ENCODE measurements around the gene HOXB5.

The HOXB5 gene

GRCh38 chr17:48601539-48602425 is 8.2 kb upstream of the HOXB5 start:
- no peak for DNase-seq (ENCODE audit: low spot score)

- DNase-seq (ENCODE audit: low spot score): no peak
Observed at GRCh38 chr17:48601207-48601538, 7.6 kb upstream of the HOXB5 start.

DNA sequence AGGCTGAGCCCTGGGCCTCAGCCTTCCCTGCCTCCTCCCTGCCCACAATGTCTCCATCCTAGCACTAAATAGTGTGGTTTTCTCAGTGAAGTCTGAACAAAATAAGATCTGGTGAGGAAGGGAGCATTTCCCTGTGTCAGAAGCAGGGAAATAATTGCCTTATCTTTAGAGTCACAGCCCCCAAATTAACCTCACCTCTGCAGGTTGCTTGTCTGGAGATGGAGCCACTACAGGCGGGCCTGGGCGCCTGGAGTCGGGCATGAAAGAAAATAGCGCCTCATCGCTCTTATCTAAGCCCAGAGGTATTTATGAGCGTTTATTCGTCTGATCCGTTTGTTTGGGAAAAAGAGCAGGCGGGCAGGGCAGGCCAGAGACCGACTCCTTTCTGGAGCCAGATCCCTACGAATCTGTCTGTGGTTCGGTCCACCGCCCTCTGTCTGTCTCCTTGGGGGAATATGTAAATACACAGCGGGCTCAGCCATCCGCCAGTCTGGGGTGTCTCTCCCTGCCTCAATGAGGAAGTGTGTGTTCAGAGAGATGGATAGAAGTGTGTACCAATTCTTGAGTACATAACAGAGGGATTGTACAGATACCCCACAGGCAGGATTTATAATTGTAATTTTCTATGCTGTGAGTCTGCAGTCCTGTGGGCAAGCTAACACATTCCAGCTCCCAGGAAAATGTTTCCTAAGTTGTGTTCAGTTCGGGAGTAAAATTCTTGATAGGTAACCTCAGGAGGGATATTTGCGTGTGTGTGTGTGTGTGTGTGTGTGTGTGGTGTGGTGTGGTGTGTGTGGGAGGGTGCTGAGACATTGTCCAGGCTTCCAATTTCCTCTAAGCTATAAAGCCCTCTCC is 6.9 kb upstream of the HOXB5 start:
- no peak for DNase-seq (ENCODE audit: low spot score)

DNA sequence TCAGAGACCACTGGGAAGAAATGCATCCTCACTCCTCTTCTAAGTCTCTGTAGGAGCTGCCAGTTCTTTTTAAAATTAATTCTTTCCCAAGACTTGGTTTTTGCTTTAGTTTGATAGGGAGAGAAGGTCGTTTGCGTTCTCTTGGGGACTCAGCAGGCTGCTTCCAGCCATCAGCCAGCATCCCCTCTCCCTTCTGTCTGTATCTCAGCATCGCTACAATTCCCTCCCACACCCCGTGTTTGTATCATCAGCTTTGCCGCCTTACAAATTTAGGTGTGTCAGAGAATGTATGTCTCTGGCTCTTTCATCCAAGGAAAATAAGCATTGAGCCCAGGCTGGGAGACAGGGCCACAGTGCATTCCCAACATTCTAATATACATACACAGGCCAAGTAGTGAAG is 5.8 kb upstream of the HOXB5 start:
- DNase-seq (ENCODE audit: low spot score): no peak

- DNase-seq (ENCODE audit: low spot score): no peak
Observed at GRCh38 chr17:48598736-48599135, 5.2 kb upstream of the HOXB5 start.

DNA sequence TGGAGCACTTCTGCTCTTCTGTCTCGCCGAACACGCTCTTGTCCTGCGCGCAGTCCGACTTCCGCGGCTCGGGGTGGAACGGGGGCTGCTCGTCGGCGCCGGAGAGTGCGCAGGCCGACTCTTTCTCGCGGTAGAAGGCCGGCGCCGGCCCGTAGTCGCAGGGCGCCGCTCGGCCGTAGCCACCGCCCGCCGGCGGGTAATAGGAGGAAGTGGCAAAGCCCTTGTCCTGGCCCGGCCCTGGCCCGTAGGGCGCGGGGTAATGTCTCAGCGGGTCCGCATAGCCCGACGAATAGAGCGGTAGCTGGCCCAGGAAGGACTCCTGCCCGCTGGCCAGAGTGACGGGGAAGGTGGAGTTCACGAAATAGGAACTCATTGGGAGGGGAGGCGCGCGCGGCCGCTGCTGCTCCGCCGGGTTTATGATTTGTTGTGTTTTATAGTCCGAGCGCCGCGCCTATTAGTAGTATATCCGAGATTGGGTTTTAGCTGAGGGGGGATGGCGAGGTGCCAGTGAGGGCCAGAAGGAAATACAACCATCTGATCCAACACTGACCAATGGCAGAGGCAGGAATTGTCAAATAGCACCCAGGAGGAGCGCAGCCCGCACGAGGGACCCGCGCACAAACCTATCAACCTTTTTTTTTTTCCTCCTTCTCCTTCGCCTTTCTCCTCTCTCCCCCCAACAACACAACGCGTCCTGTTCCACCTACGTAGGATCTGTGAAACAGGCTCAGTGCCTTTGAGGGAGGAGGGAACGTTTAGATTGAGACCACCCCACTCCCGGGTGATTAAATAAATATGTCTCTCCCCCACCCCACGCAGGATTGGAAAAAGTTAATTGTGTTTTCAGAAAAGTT is 4.4 kb upstream of the HOXB5 start:
- DNase-seq (ENCODE audit: low spot score): no peak

- no peak for DNase-seq (ENCODE audit: low spot score)
Observed at GRCh38 chr17:48597528-48597777, 3.9 kb upstream of the HOXB5 start.

GRCh38 chr17:48596735-48597527 is 3.4 kb upstream of the HOXB5 start:
- DNase-seq (ENCODE audit: low spot score): no peak

- DNase-seq (ENCODE audit: low spot score): no peak
Observed at GRCh38 chr17:48596000-48596734, 2.6 kb upstream of the HOXB5 start.

GRCh38 chr17:48595278-48595999 is 1.9 kb upstream of the HOXB5 start:
- no peak for DNase-seq (ENCODE audit: low spot score)

DNA sequence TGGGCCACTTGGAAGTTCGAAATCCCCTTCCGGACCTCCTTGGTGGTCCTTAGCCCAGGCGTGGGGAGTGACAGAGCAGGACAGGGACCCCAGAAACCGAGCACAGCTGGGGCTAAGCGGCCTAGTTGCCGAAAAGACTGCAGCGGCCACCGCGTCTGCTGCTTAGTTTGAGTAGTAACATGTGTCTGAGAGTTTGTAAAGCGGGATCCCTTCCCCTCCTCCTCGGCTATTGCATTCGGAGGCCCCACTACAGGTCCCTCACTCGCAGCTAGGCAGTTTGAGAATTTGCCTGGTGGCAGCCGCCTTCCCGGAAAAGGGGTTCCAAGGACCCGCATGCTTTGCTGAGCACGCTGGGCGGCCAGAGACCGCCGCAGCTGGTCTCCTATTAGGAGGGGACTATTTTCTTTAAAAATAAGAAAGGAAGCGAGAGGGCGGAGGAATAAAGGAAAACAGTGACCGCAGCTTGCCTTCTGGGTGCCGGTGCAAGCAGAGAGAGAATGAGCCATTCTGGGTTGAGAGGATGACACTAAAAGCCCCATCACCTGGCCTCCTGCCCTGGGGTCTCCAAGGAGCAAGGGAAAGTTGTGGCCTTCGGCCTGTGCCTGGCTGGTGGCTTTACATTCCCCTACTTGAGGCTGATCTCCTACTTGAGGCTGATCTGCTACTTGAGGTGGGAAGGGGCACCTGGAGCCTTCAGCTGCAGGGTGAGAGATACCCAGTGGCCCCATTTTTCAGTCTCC is 1.1 kb upstream of the HOXB5 start:
- no peak for DNase-seq (ENCODE audit: low spot score)

GRCh38 chr17:48593840-48594537 is 410 bp upstream of the HOXB5 start:
- DNase-seq (ENCODE audit: low spot score): peak; percentile 84

DNA sequence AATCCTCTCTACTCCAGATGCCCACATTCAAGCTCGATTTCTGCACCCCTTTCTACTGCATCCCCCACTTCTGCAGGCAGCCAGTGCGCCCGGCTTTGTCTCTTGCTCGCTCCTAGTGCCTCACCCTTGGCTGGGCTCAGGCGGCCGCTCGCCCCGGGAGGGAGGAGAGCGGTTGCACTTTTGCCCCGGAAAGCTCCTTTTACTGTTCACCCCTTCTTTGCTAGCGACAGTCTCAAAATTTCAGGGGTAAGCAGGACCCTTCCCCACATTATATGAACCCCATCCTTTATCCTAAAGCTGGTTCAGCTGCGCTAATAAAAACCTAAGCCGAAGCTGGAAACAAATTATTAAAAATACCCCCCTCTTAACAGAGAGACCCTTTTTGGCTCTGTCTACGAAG is 1.0 kb downstream of the HOXB5 start:
- no peak for DNase-seq (ENCODE audit: low spot score)

GRCh38 chr17:48592057-48592514 is 1.5 kb downstream of the HOXB5 start:
- no peak for DNase-seq (ENCODE audit: low spot score)

GRCh38 chr17:48591255-48592056 is 2.1 kb downstream of the HOXB5 start:
- no peak for DNase-seq (ENCODE audit: low spot score)

GRCh38 chr17:48590607-48591161 is 2.9 kb downstream of the HOXB5 start:
- DNase-seq (ENCODE audit: low spot score): no peak

GRCh38 chr17:48589831-48590606 is 3.6 kb downstream of the HOXB5 start, which contains the start of gene HOXB3:
Gene HOXB3, minus strand, starts transcription at chr17:48590241. Its CDS starts 37,767 bp downstream, at chr17:48552474.
- DNase-seq (ENCODE audit: low spot score): no peak
